Endothelial cell of umbilical vein (primary cell): ENCODE data around the gene FARP2. TPM values are rescaled to one million over a fixed set of nuclear protein-coding genes. Genes with fewer than 3 reads are reported as not detected.

Experiments used
- BruUV-seq: library from RNA; stranded (reverse); fragments of 400-500 nt; replicated peaks from 2 replicates; lab custom pipeline; 2021; lab: Mats Ljungman, UMichigan
- CTCF ChIA-PET: fragments of 300-600, 350-600 bp; sonication (Branson Sonifier 250); formaldehyde crosslinking; loops from one replicate; lab custom pipeline; 2021; ENCODE audit warnings: antibody characterized with exemption, inconsistent platforms; lab: Charles Lee
- POLR2A ChIA-PET: fragments of 300-600, 350-600 bp; sonication (Branson Sonifier 250); formaldehyde crosslinking; loops from one replicate; lab custom pipeline; 2021; ENCODE audit warnings: antibody characterized with exemption, inconsistent platforms; lab: Charles Lee
- DNase-seq: peaks from one replicate; pipeline ENCODE4 v3.0.0-alpha.2; 2011; ENCODE audit warnings: low read depth, low spot score
- FAIRE-seq: peaks from 2 replicates; lab custom pipeline; 2011; peaks lifted over from hg19 to GRCh38; lab: Jason Lieb, UNC
- H2AFZ ChIP-seq: 2 replicates; pipeline ENCODE4 v1.6.0; 2012; ENCODE audit warnings: low read depth, low read length, control low read depth, inconsistent platforms
- H3K27ac ChIP-seq: 2 replicates; pipeline ENCODE4 v1.5.1; 2011; ENCODE audit warnings: low read depth, mild to moderate bottlenecking, control low read depth, low read length, moderate library complexity; ENCODE audit not compliant: insufficient read depth
- H3K27me3 ChIP-seq, 2 experiments: 2 replicates each; pipeline versions ENCODE4 v1.6.0 to v1.6.1; 2011; ENCODE audit warnings: low read length in 2 of 2, mixed read lengths in 1 of 2; ENCODE audit not compliant: control insufficient read depth in 2 of 2, insufficient read depth in 2 of 2
- H3K36me3 ChIP-seq, 2 experiments: 2 replicates in 1 of 2; 3 replicates in 1 of 2; pipeline ENCODE4 v1.5.1; 2011; ENCODE audit warnings: low read length in 2 of 2, mild to moderate bottlenecking in 1 of 2, moderate library complexity in 1 of 2; ENCODE audit not compliant: control insufficient read depth in 2 of 2, insufficient read depth in 2 of 2; ENCODE audit errors: extremely low read depth in 1 of 2
- H3K4me1 ChIP-seq: 3 replicates; pipeline ENCODE4 v1.5.1; 2011; ENCODE audit warnings: mild to moderate bottlenecking, low read length; ENCODE audit not compliant: control insufficient read depth, insufficient read depth; ENCODE audit errors: extremely low read depth
- H3K4me2 ChIP-seq: 2 replicates; pipeline ENCODE4 v1.6.1; 2011; ENCODE audit warnings: low read length, control low read depth, mixed read lengths; ENCODE audit not compliant: insufficient read depth
- H3K4me3 ChIP-seq, 3 experiments: fragments of 200-600 bp in 1 of 3; sonication (generic), shearing (Covaris generic) in 1 of 3; replicated peaks in 1 of 3; 2 replicates each; pipeline ENCODE4 v1.5.1; 2011 to 2016; ENCODE audit warnings: control low read depth in 3 of 3, low read length in 3 of 3, mild to moderate bottlenecking in 2 of 3, inconsistent platforms in 1 of 3, low read depth in 1 of 3, moderate library complexity in 1 of 3; ENCODE audit not compliant: insufficient read depth in 1 of 3
- H3K79me2 ChIP-seq: 2 replicates; pipeline ENCODE4 v1.6.0; 2012; ENCODE audit warnings: low read length, inconsistent platforms; ENCODE audit not compliant: control insufficient read depth, insufficient read depth
- H3K9ac ChIP-seq: replicated peaks from 2 replicates; pipeline ENCODE3; 2011; ENCODE audit warnings: low read length, control low read depth; ENCODE audit not compliant: insufficient read depth; ENCODE audit errors: extremely low read depth
- H3K9me1 ChIP-seq: replicated peaks from 3 replicates; pipeline ENCODE4 v1.6.0; 2011; ENCODE audit warnings: mild to moderate bottlenecking, low read length; ENCODE audit not compliant: control insufficient read depth, insufficient read depth; ENCODE audit errors: extremely low read depth
- H3K9me3 ChIP-seq: replicated peaks from 2 replicates; pipeline ENCODE4 v1.5.1; 2012; ENCODE audit warnings: low read length, inconsistent platforms; ENCODE audit not compliant: control insufficient read depth, insufficient read depth
- H4K20me1 ChIP-seq: replicated peaks from 2 replicates; pipeline ENCODE3; 2011; ENCODE audit warnings: mild to moderate bottlenecking, low read length; ENCODE audit not compliant: control insufficient read depth, insufficient read depth; ENCODE audit errors: extremely low read depth
- EZH2 ChIP-seq: IDR thresholded peaks from 2 replicates; pipeline ENCODE4 v1.6.1; 2012; ENCODE audit warnings: borderline replicate concordance, low read depth, mild to moderate bottlenecking, moderate library complexity, low read length, inconsistent platforms; ENCODE audit not compliant: severe bottlenecking
- FOS ChIP-seq: IDR thresholded peaks from 2 replicates; pipeline ENCODE4 v1.6.1; 2011; ENCODE audit warnings: mild to moderate bottlenecking, low read length, moderate library complexity, borderline replicate concordance; ENCODE audit not compliant: insufficient read depth
- GATA2 ChIP-seq: IDR thresholded peaks from 2 replicates; pipeline ENCODE4 v1.7.0; 2011; ENCODE audit warnings: low read depth, mild to moderate bottlenecking, moderate library complexity, mixed read lengths, low read length; ENCODE audit not compliant: insufficient read length, insufficient read depth
- JUN ChIP-seq: IDR thresholded peaks from 2 replicates; pipeline ENCODE4 v1.6.1; 2011; ENCODE audit warnings: borderline replicate concordance, low read depth; ENCODE audit not compliant: insufficient read length, insufficient read depth
- MYC ChIP-seq: IDR thresholded peaks from one replicate; pipeline ENCODE4 v1.6.1; 2011; ENCODE audit warnings: mild to moderate bottlenecking, low read depth, low read length
- POLR2A ChIP-seq: IDR thresholded peaks from 2 replicates; pipeline ENCODE4 v1.6.1; 2012; ENCODE audit warnings: low read depth, mild to moderate bottlenecking, control low read depth, low read length
- POLR2AphosphoS5 ChIP-seq: IDR thresholded peaks from 2 replicates; pipeline ENCODE4 v1.6.1; 2012; ENCODE audit warnings: low read depth, mild to moderate bottlenecking, control low read depth, low read length, moderate library complexity; ENCODE audit not compliant: insufficient read depth
- dilution Hi-C: fragments of 300-500 bp; cut with MboI; formaldehyde crosslinking; loops from one replicate; pipeline ENCODE4 v1.15.0; 2019; ENCODE audit warnings: low sequenced_read_pairs; ENCODE audit not compliant: extremely low pct_ligation_motif_present
- intact Hi-C: fragments of 100-400 bp; cut with micrococcal nuclease; formaldehyde crosslinking; loops from one replicate; pipeline ENCODE4 v1.10.0; 2022
- polyA plus RNA-seq, 4 experiments: library from polyadenylated mRNA; depleted of rRNA in 3 of 4; stranded (reverse) in 3 of 4; unstranded in 1 of 4; fragments of >200 nt; gene quantifications; 2 replicates each; pipeline versions ENCODE4 v1.2.1 to v1.2.3, GENCODE V29; 2011 to 2012; ENCODE audit warnings: missing spikeins in 1 of 4
- total RNA-seq: library from RNA; stranded (reverse); gene quantifications from 2 replicates; pipeline ENCODE4 v1.2.3, GENCODE V29; 2021
- TF ChIP-seq, protein P1 (sequence below): IDR thresholded peaks from 2 replicates; pipeline ENCODE4 v1.6.1; 2011; ENCODE audit not compliant: insufficient read depth, insufficient read length
- TF ChIP-seq, protein P2 (sequence below), 2 donors: IDR thresholded peaks; 1 replicate in 1 of 2; 2 replicates in 1 of 2; pipeline ENCODE4 v1.5.1; 2011; ENCODE audit warnings: low read length in 2 of 2, mild to moderate bottlenecking in 2 of 2, moderate library complexity in 2 of 2, control low read depth in 1 of 2, inconsistent platforms in 1 of 2, low read depth in 1 of 2; ENCODE audit not compliant: insufficient read depth in 1 of 2; ENCODE audit errors: extremely low read depth in 1 of 2

The FARP2 gene
- total and polyA plus RNA-seq, 2 donors (not counting 3 experiments of a cell fraction or from before 2014, with no cell fraction given), result 15.3 to 45.3 TPM

DNA sequence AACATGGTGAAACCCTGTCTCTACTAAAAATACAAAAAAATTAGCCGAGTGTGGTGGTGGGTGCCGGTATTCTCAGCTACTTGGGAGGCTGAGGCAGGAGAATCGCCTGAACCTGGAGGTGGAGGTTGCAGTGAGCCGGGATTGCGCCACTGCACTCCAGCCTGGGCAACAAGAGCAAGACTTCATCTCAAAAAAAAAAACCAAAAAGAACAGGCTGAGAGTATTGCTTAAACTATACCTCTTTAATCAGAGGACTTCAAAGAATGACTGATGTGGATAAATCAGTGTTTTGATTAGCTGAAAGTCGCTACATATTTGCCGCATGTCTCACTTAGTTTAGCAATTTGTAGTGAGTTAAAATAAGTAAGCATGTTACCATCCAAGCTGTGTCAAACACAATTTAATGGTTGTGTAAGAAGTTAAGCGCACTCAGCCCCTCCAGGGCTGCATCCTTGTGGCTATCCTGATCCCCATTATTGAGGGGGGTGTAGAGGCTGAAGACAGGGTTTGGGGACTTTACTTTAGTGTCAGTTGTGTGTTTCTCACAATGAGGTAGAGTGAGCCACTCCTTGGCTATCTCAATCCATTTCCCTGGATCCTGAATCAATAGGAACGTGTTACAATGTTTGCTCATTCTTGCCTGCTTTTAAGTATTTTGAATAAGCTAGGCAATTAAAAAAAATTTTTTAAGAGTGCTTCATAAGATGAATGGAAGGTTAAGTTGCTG is 11.0 kb upstream of the FARP2 start:
- no peak for DNase-seq

More for the DNA sequence above, 11.0 kb upstream of the FARP2 start:
- Histone ChIP-seq H4K20me1 (no peaks in the 10 kb centered on the region), H3K9ac (no peak overlapping the region), H3K9me3 (no peaks in the 10 kb centered on the region), H3K27ac (no peak overlapping the region), H2AFZ (no peak overlapping the region), H3K79me2 (peaks cover 4% of the 10 kb centered on the region), H3K9me1 (no peaks in the 10 kb centered on the region), H3K36me3 (peaks cover 37 to 43% of the 10 kb centered on the region in 2 experiments), H3K4me1 (no peaks in the 10 kb centered on the region), H3K4me2 (no peak overlapping the region), H3K4me3 (no peak overlapping the region), H3K27me3 (no peaks in the 10 kb centered on the region)
- intact Hi-C loops (no loop called here), dilution Hi-C loops (no loop called here)
- no peak for FAIRE-seq
- ChIA-PET CTCF (no interaction called here), POLR2A (no interaction called here)
- TF ChIP-seq EZH2 (no peak), MYC (no peak), JUN (no peak), FOS (no peak), POLR2A (no peak), GATA2 (no peak), POLR2AphosphoS5 (no peak)
- TF ChIP-seq, protein P1, sequence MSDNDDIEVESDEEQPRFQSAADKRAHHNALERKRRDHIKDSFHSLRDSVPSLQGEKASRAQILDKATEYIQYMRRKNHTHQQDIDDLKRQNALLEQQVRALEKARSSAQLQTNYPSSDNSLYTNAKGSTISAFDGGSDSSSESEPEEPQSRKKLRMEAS, result no peak
- TF ChIP-seq, protein P2, sequence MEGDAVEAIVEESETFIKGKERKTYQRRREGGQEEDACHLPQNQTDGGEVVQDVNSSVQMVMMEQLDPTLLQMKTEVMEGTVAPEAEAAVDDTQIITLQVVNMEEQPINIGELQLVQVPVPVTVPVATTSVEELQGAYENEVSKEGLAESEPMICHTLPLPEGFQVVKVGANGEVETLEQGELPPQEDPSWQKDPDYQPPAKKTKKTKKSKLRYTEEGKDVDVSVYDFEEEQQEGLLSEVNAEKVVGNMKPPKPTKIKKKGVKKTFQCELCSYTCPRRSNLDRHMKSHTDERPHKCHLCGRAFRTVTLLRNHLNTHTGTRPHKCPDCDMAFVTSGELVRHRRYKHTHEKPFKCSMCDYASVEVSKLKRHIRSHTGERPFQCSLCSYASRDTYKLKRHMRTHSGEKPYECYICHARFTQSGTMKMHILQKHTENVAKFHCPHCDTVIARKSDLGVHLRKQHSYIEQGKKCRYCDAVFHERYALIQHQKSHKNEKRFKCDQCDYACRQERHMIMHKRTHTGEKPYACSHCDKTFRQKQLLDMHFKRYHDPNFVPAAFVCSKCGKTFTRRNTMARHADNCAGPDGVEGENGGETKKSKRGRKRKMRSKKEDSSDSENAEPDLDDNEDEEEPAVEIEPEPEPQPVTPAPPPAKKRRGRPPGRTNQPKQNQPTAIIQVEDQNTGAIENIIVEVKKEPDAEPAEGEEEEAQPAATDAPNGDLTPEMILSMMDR (IDR thresholded peaks at IDR 0.05; ENCODE audit: extremely low read depth in 1 of 2, insufficient read depth in 1 of 2, low read depth in 1 of 2, low read length in 2 of 2), result no peak
- no TSS peak for BruUV-seq
